ENCODE measurements around the gene FBXO48.
"Not testable (repeated sequence)": the region's sequence is repeated elsewhere in the genome, so short reads cannot be mapped to it uniquely, and the experiment has no call there.

Gene FBXO48, protein sequence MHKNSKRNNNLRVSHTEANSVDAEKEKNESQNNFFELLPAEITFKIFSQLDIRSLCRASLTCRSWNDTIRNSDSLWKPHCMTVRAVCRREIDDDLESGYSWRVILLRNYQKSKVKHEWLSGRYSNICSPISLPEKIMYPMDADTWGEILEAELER

DNA sequence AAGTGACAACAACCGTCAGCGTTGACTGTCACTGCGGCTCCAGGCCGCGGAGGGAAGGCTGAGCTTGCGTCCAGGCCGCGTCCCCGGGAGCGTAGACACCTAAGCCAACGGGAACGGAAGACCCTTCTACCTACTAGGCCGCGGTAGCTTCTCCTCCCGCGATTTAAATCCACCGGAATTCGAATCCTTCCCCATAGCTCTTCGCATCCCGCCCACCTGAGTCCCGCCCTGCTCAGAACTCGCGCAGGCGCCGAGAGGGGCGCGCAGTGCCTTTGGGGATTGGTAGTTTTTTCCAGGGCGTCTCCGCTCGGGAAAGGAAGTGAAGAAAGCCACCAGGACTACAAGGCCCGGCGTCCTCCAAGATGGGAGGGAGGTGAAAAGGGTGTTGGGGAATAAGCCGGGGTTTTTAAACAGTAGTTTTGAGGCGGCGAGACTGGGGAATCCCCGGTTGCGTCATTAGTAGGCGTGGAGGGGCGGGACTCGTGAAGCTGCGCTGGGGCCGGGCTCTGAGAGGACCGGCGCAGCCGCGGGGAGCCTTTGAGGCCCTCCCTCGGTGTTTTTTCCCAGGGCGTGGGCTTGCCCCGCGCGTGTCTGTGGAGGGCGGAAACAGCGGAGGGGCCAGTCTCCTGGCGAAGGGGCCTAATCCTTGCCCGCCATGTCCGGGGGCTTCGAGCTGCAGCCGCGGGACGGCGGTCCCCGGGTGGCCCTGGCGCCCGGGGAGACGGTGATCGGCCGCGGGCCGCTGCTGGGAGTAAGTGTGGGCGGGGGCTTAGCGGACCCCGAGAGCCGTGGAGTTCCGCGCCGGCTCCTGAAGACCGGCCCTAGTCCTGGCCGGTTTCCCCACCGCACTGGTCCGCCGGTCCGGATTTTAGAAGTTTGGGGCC, at the start of gene FBXO48, which contains the start of gene APLF:
TSS of gene FBXO48 (minus strand) at position 218 of the 884 bp plus-strand sequence. CDS start 2,149 bp downstream, outside the sequence.
TSS of gene APLF (plus strand) at position 509 of the 884 bp plus-strand sequence. CDS start at position 656, 147 bp downstream.
- peak; percentile 99 for DNase-seq (ENCODE audit: low spot score)

GRCh38 chr2:68516051-68516955, 49.2 kb upstream of the FBXO48 start:
- no peak for DNase-seq (ENCODE audit: low spot score)

GRCh38 chr2:68514316-68514929, 47.3 kb upstream of the FBXO48 start:
- DNase-seq (ENCODE audit: low spot score): no peak

DNA sequence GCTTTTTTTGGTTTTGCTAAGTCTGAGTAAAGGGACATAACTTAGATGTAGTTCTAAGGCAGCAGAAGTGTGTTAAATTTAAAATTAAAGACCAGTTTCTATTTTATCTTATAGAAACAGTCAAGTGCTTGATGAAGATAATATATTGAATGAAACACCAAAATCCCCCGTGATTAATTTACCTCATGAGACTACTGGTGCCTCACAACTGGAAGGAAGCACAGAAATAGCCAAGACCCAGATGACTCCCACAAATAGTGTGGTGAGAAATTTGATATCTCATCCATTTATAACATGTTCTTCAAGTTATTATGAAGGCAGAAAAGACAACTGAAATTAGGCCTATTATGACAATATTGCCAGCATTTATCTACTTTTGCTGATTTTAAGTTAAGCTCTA, 45.9 kb upstream of the FBXO48 start:
- no peak for DNase-seq (ENCODE audit: low spot score)

DNA sequence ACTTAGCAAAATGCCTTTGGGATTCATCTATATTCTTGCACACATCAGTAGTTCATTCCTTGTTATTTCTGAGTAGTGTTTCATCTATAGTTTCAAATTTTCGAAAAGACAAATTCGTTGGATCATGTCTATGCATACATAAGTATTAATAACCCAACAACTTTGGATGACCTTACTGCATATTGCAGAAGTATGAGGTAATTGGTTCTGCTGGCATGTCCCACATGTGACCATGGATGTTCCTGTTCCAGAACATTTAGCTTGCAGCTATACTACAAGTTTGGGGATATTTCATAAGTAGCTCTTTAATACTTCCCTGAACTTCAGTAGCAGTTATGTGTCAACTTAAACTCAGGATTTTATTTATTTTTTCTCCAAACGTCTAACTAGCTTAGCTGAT, 45.2 kb upstream of the FBXO48 start:
- DNase-seq (ENCODE audit: low spot score): no peak

- DNase-seq (ENCODE audit: low spot score): no peak
Measured at GRCh38 chr2:68506170-68506569, 39.1 kb upstream of the FBXO48 start.

GRCh38 chr2:68505603-68506159, 38.6 kb upstream of the FBXO48 start:
- DNase-seq (ENCODE audit: low spot score): no peak

DNA sequence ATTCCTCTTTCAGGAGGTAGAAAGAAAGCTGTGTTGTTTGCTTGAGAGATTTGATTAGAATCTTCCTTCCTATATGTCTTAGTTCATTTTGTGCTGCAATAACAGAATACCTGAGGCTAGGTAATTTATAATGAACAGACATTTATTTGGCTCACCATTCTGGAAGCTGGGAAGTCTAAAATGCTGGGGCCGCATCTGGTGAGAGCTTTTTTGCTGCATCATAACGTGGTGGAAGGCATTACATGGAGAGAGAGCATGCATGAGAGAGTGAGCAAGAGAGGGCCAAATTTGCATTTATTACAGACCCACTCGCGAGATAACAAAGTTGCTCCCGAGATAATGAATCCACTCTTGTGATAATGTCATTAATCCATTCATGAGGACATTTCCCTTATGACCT, 34.7 kb upstream of the FBXO48 start:
- no peak for DNase-seq (ENCODE audit: low spot score)

- DNase-seq (ENCODE audit: low spot score): no peak
Measured at GRCh38 chr2:68500649-68501048, 33.6 kb upstream of the FBXO48 start.

DNA sequence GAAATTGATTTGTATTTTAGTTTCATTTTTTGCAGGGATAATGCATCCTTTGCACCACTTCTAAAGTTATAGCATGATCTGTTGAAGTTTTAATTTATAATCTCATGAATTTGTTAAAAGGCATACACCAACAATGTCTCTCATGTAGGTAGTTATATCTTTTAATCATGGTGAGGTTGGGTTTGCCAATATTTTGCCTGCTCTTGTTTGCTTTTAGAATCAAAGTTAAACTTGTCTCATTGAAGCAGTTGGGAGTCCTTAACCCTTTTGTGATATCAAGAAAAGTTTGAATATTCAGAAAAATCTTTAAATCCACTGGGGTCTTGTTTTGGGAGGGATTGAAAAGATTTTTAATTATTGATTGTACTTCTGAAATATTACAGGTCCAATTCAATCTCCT, 32.0 kb upstream of the FBXO48 start:
- DNase-seq (ENCODE audit: low spot score): no peak

DNA sequence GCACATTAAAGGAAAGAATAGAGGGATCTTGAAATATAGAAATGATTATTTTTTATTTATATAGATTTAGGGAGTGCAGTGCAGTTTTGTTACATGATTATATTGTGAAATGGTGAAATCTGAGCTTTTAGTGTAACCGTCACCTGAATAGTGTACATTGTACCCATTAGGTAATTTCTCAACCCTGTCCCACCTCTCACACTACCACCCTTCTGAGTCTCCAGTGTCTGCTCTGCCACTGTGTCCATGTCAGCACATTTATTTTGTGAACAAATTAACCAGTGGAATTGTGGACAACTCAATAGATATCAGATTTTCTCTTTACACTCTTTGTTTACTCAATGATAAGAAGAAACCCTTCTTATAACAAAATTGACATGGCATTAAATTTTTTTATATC, 24.5 kb upstream of the FBXO48 start:
- DNase-seq (ENCODE audit: low spot score): no peak

GRCh38 chr2:68489282-68489681, 22.2 kb upstream of the FBXO48 start:
- DNase-seq (ENCODE audit: low spot score): no peak

DNA sequence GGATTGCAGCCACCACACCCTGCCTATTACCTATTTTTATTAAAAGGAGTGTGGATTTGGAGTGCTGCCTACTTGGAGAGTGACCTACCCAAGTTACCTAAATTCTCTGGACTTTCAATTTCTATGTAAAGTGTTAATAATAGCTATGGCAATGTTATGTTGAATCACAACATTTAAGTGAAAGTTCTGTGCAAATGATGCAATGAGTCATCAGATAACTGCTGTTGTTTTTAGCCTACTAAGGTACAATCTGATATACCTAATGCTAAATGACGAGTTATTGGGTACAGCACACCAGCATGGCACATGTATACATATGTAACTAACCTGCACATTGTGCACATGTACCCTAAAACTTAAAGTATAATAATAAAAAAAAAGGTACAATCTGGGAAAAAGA, 21.5 kb upstream of the FBXO48 start:
- DNase-seq (ENCODE audit: low spot score): not testable (repeated sequence)

DNA sequence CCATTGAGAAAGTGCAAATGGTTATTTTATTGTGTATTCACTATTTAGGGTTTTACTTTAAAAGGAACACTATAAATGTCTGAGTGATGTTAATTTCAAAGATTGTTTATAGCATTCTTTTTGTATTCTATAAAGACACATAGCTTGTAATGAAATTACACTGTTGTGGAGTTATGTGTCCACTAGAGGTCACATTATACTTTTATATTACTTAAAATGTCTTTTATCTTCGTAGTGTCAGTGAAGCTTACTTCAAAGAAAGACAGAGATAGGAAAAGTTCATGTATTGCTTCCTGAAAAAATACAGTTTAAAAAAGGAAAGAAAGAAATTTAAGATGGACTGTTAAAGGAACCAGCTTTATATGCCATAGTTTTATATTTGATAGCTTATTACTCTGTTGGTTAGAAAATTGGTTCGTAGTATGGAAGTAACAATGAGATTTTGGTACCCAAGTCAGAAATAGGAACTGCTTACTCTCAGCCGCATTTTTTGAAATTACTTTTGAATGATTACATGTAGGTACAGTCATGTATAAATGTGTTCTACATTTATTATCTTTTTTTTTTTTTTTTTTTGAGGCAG, 20.8 kb upstream of the FBXO48 start:
- DNase-seq (ENCODE audit: low spot score): peak; percentile 8

DNA sequence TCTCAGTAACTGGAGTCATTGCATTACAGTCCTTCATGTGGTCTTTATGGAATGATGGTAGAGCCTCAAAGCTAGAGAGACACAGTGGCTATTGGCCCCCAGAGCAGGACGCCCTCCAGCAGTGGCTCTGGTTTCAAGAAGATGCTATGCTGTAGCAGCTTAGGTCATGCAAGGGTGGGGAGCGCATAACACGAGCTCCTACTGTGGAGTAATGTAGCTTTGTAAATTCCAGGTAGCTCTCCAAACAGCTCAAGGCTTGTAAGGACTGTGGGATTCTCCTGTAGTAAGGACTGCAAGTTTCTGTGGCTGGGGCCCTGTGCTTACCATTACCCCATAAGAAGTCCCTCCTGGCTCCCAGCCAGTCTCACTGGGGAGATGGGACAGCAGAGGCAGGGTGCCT, 15.9 kb upstream of the FBXO48 start:
- no peak for DNase-seq (ENCODE audit: low spot score)

- DNase-seq (ENCODE audit: low spot score): no peak
Measured at GRCh38 chr2:68482296-68482820, 15.3 kb upstream of the FBXO48 start.

GRCh38 chr2:68478688-68479087, 11.6 kb upstream of the FBXO48 start:
- no peak for DNase-seq (ENCODE audit: low spot score)

GRCh38 chr2:68476454-68476853, 9.4 kb upstream of the FBXO48 start:
- DNase-seq (ENCODE audit: low spot score): no peak

DNA sequence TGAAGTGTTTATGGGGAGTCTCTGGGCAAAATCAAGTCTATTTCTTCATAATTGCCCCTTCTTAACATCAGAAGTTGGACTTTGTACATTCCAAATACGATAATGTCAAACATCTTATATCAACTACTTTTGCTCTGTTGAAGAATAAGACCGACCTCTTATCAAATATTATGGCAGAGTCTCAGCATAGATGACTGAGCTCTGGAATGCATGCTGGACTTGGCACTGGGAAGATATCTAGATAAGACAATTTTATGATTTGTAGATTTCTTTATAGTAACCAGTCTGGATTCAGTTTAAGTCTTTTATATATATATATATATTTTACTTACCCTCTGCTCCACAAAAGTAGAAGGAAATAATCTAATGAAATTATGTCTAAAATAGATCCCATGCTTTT, 8.5 kb upstream of the FBXO48 start:
- DNase-seq (ENCODE audit: low spot score): no peak

- no peak for DNase-seq (ENCODE audit: low spot score)
Measured at GRCh38 chr2:68475110-68475509, 8.0 kb upstream of the FBXO48 start.

Measured in cerebellar cortex (tissue), 1 donor.